Psoas muscle (tissue), 8 donors: ENCODE data around the gene B9D1. TPM values are rescaled to one million over a fixed set of nuclear protein-coding genes. Genes with fewer than 3 reads are reported as not detected.

Experiments
- ATAC-seq, 4 donors: fragments of 200-7000 bp; cut with Tn5 transposase; one replicate each; pipeline ENCODE4 v1.9.1; 2020; ENCODE audit warnings: moderate library complexity in 3 of 4, mild to moderate bottlenecking in 2 of 4
- DNase-seq, 2 donors: peaks; one replicate each; pipeline ENCODE4 v3.0.0-alpha.2; 2020
- H3K27ac ChIP-seq: fragments of 200-600 bp; one replicate; pipeline ENCODE4 v1.8.0; 2022
- H3K27me3 ChIP-seq, 3 donors: fragments of 200-600 bp in 1 of 3; one replicate each; pipeline versions ENCODE4 v1.6.1 to v1.8.0; 2013 to 2022; ENCODE audit warnings: low read length in 2 of 3, mild to moderate bottlenecking in 2 of 3, moderate library complexity in 1 of 3; ENCODE audit not compliant: insufficient read depth in 3 of 3
- H3K36me3 ChIP-seq, 2 donors: fragments of 200-600 bp in 1 of 2; one replicate each; pipeline versions ENCODE4 v1.6.1 to v1.8.0; 2013 to 2022; ENCODE audit warnings: low read depth in 1 of 2, mild to moderate bottlenecking in 1 of 2, moderate library complexity in 1 of 2; ENCODE audit not compliant: insufficient read depth in 1 of 2
- H3K4me1 ChIP-seq: fragments of 200-600 bp; one replicate; pipeline ENCODE4 v1.8.0; 2022
- H3K4me3 ChIP-seq: fragments of 200-600 bp; one replicate; pipeline ENCODE4 v1.8.0; 2022; ENCODE audit warnings: mild to moderate bottlenecking
- H3K9me3 ChIP-seq: fragments of 200-600 bp; one replicate; pipeline ENCODE4 v1.8.0; 2022
- WGBS, 3 donors: extraction: QIAGEN DNeasy Blood & Tissue Kit; methylation state at CpG; one replicate each; pipeline versions ENCODE4 v1.1.6 to v1.1.7; 2013; 5-methylcytosine and 5-hydroxymethylcytosine counted together
- intact Hi-C, 2 donors: fragments of 100-400 bp; cut with DNase I; formaldehyde crosslinking; loops; one replicate each; pipeline versions ENCODE4 v1.11.0 to v1.14.2; 2022
- polyA plus RNA-seq, 3 donors: library from polyadenylated mRNA; stranded (reverse); fragments of 200-250 nt; gene quantifications; one replicate each; pipeline ENCODE4 v1.2.3, GENCODE V29; 2013
- total RNA-seq, 4 donors: library from RNA; stranded (reverse); fragmentation: NEBNext Ultra II Directional in 2 of 4; extraction: Animal tissue kit (Norgen Biotek cat#: 25700) in 2 of 4; gene quantifications; one replicate each; pipeline versions ENCODE4 v1.2.1 to v1.2.4, GENCODE V29; 2021 to 2023
- TF ChIP-seq, protein P1 (sequence below): fragments of 200-600 bp; IDR thresholded peaks from one replicate; pipeline ENCODE4 v1.8.0; 2022; ENCODE audit warnings: antibody characterized with exemption
- donor health status: healthy with polysubstance abuse.
- donor health status: DM: no; HTN: no; CAD: no; lungs with moderate emphysema.
- donor health status: Bipolar disorder and iron deficiency.
- donor health status: healthy.
- donor health status: DM: yes; HTN: yes; CAD: no.
- donor health status: DM: no; HTN: no; CAD: no.
- donor health status: DM: no; HTN: no; CAD: no.
- donor health status: DM: yes; HTN: yes; CAD: no.

Gene B9D1
- total and polyA plus RNA-seq, 7 donors, result 4.7 to 9.2 (median 7.0) TPM

DNA sequence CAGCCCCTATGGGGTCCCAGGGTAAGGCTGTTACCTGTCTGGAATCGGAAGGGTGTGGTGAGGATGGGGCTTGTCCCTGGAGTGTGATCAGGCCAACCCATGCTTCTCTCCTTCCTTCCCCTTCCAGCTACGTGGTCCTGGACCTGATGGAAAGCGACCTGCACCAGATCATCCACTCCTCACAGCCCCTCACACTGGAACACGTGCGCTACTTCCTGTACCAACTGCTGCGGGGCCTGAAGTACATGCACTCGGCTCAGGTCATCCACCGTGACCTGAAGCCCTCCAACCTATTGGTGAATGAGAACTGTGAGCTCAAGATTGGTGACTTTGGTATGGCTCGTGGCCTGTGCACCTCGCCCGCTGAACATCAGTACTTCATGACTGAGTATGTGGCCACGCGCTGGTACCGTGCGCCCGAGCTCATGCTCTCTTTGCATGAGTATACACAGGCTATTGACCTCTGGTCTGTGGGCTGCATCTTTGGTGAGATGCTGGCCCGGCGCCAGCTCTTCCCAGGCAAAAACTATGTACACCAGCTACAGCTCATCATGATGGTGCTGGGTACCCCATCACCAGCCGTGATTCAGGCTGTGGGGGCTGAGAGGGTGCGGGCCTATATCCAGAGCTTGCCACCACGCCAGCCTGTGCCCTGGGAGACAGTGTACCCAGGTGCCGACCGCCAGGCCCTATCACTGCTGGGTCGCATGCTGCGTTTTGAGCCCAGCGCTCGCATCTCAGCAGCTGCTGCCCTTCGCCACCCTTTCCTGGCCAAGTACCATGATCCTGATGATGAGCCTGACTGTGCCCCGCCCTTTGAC, 18.2 kb upstream of the B9D1 start:
- H3K9me3 ChIP-seq, result no peaks in the 10 kb centered on the region
- no peak overlapping the region for H3K27ac ChIP-seq
- no peaks in the 10 kb centered on the region for H3K27me3 ChIP-seq
- H3K4me1 ChIP-seq, result peaks cover 19% of the 10 kb centered on the region
- ATAC-seq (no peak), DNase-seq (peak in 1 of 2 donors; percentile 21)
- H3K4me3 ChIP-seq, result no peak overlapping the region
- TF ChIP-seq, protein P1, sequence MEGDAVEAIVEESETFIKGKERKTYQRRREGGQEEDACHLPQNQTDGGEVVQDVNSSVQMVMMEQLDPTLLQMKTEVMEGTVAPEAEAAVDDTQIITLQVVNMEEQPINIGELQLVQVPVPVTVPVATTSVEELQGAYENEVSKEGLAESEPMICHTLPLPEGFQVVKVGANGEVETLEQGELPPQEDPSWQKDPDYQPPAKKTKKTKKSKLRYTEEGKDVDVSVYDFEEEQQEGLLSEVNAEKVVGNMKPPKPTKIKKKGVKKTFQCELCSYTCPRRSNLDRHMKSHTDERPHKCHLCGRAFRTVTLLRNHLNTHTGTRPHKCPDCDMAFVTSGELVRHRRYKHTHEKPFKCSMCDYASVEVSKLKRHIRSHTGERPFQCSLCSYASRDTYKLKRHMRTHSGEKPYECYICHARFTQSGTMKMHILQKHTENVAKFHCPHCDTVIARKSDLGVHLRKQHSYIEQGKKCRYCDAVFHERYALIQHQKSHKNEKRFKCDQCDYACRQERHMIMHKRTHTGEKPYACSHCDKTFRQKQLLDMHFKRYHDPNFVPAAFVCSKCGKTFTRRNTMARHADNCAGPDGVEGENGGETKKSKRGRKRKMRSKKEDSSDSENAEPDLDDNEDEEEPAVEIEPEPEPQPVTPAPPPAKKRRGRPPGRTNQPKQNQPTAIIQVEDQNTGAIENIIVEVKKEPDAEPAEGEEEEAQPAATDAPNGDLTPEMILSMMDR, result no peak
- WGBS, 3 donors, result 88 to 93% (median 88%) methylated on average over 29 of the region's 29 CpGs
- H3K36me3 ChIP-seq, result peaks cover 0 to 60% of the 10 kb centered on the region in 2 donors
- intact Hi-C loops, result no loop called here

DNA sequence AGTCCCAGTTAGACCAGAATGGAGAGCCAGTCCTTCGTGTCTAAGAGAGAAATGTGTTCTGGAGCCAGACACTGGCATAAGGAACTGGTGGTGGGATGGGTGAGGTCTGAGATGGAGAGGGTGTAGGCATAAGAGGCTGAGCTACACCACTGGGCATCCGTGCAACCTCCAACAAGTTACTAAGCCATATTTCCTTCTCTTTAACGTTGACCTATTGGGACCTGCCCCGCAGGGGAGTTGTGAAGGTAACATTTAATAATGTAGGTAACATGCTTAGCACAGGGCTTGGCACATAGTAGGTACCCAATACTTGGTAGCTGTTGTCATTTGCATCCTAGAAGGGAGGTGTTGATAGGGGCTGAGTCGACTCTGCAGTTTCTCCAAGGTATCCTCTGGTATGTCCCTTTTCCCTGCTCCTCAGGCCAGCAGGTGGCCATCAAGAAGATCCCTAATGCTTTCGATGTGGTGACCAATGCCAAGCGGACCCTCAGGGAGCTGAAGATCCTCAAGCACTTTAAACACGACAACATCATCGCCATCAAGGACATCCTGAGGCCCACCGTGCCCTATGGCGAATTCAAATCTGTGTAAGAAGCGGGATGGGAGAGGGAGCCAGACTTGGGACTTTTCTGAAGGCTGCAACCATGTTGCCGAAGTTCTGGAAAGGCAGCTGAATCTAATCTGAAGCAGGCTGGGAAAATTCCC, 17.0 kb upstream of the B9D1 start:
- Histone ChIP-seq H3K9me3 (no peaks in the 10 kb centered on the region), H3K36me3 (peaks cover 0 to 48% of the 10 kb centered on the region in 2 donors), H3K27ac (no peak overlapping the region), H3K4me1 (peaks cover 16% of the 10 kb centered on the region), H3K4me3 (peak overlapping the region; percentile 74), H3K27me3 (no peaks in the 10 kb centered on the region)
- intact Hi-C loops, result no loop called here
- TF ChIP-seq, protein P1, result no peak
- peak in 1 of 2 donors; percentile 16 for DNase-seq
- no peak for ATAC-seq
- 72 to 80% (median 76%) methylated on average over 13 of the region's 13 CpGs for WGBS, 3 donors

DNA sequence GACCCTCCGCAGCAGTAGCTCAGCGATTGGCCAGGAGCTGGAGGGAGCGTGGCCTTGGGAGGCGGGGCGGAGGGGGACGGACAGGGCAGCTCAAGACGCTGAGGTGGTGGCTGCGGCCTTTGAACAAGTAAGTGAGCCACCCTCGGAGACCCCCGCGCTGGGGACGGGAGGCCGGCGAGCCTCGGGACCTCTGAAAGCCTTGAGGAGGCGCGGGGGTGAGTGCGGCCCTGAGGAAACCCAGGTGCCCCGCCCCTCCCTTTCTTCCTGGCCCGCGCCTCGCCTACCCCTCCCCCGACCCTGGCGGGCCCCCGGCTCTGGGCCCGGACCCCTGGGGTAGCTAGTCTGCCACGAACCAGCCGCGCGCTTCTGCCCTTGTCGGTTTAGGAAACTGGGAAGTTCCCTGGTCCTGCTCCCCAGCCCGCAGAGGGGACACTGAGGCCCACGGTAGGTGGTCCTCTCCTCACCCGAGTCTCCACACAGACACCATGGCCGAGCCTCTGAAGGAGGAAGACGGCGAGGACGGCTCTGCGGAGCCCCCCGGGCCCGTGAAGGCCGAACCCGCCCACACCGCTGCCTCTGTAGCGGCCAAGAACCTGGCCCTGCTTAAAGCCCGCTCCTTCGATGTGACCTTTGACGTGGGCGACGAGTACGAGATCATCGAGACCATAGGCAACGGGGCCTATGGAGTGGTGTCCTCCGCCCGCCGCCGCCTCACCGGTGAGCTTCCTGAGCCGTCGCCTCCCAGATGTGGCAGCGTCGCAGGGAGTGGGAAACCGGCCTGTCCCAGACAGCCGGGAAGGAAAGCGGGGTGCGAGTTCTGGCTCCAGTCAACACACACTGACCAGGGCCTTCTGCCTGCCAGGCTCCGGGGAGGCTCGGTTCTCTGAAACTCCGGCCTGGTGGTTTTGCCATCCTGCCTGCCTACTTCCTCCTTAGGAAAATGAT, 16.2 kb upstream of the B9D1 start, which contains the start of gene MAPK7:
TSS of gene MAPK7 (plus strand) at position 83 of the 945 bp plus-strand sequence. CDS start at position 486, 403 bp downstream.
- Histone ChIP-seq H3K36me3 (peaks cover 0 to 42% of the 10 kb centered on the region in 2 donors), H3K9me3 (no peaks in the 10 kb centered on the region), H3K4me1 (peaks cover 16% of the 10 kb centered on the region), H3K27ac (peak within 1 kb of the TSS; percentile 94), H3K27me3 (no peaks in the 10 kb centered on the region), H3K4me3 (peak within 1 kb of the TSS; percentile 74)
- ATAC-seq (peak; percentile 1 to 11 (median 5)), DNase-seq (peak in 1 of 2 donors; percentile 55)
- intact Hi-C loops, result no loop called here
- TF ChIP-seq, protein P1, result no peak
- 4 to 7% (median 5%) methylated on average over 43 to 69 of the region's 69 CpGs for WGBS, 3 donors

DNA sequence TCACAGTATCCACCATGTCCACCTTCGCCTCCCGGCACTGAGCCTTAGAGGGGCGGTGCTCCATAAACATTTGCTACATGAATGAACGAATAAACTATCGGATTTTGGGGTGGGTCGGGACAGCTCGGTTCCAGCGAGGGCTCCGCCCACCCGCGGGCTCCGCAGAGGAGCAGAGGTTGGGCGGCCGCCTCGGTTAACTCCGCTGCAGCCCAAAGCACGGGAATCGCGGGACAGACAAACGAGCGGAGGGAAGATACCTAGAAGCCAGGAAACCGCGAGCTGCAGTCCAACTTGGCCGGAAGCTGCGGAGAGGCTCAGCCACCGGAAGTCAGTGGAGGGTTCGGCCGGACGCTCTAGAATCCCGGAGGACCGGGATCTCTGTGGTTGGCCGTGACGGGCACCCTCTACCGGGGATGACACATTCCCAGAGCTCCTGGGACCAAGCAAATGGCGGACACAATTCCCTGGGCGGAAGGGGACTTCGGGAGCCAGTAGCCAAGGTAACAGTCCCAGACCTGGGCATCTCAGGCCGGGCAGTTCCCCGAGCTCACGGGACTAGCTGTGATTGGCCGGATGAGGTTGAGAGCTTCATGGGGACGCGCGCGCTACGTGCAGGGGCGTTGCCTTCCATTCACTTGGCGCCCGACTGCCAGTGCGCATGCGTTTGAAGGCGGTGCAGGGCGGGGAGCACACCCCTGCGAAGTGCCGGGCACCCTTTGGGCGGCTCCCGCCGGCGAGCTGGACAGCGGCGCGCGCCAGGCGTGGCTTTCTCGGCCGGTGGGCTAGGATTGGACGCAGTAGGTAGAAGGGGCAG, 15.3 kb upstream of the B9D1 start:
- TF ChIP-seq, protein P1, result no peak
- peaks cover 16% of the 10 kb centered on the region for H3K4me1 ChIP-seq
- ATAC-seq, result peak; percentile 93 to 98 (median 95)
- 0 to 1% (median 0%) methylated on average over 67 of the region's 67 CpGs for WGBS, 3 donors
- peak overlapping the region; percentile 94 for H3K27ac ChIP-seq
- peak overlapping the region; percentile 74 for H3K4me3 ChIP-seq
- peaks cover 0 to 33% of the 10 kb centered on the region in 2 donors for H3K36me3 ChIP-seq
- DNase-seq, result peak; percentile 99 to 100
- intact Hi-C loops, result no loop called here
- no peaks in the 10 kb centered on the region for H3K9me3 ChIP-seq
- H3K27me3 ChIP-seq, result no peaks in the 10 kb centered on the region
